ENCODE measurements around the gene ST6GALNAC2.
A peak's percentile ranks its signal among the peaks of the same experiment; 100 is the strongest.

DNA sequence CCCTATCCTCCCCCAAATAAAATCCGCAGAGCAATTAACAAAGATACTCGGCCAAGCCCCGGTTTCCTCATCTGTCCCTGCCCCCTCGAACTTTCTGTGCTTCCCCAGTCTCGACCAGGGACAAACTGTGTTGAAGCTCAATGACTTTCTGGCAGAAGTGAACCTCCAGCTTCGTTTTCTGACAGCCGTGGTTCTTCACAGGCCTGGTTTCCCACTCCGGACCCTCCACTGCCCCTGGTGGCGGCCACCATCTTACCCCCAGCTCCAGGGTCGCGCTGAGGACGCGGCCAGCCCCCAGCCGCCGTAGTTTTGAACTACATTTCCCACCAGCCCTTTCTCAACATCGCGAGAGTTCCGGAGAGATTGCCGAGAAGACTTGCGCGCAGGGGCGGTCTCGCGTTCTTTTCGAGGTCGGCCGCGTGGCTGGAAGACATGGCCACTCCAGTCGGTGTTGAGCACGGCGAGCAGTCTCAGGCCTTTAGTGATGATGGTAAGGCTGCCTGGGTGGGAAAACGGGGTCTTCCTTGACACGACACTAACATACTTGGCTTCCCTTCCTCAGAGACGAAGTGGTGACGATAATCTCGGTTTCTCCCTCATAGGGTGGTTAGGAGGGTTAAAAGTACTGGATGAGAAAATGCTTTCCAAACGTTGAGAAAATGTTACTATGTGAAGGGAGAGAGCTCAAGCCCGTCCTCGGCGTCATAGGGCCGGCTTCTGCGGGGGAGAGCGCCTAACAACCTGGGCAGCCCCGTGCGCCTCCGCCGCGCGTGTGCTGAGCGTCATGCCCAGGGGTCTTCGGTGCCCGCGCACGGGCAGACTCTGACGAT lies 28.1 kb downstream of the ST6GALNAC2 start:
- TF ChIP-seq POLR2A (IDR thresholded peaks at IDR 0.05; ENCODE audit: low read depth, low read length) (peak; percentile 97), TAF1 (IDR thresholded peaks at IDR 0.05; ENCODE audit: low read depth, low read length) (peak; percentile 98), POLR2AphosphoS5 (IDR thresholded peaks at IDR 0.05; ENCODE audit: low read depth, low read length) (peak; percentile 98), POU2F2 (IDR thresholded peaks at IDR 0.05; ENCODE audit: low read depth, low read length) (no peak), SPI1 (IDR thresholded peaks at IDR 0.05; ENCODE audit: low read depth, low read length) (no peak)
